Stimulated activated CD8-positive, alpha-beta memory T cell treated with anti-CD3 and anti-CD28 coated beads, Interleukin-15, amount 100 ng/mL, for 48 hours (primary cell): ENCODE measurements around the gene PRELID1.
"Not testable (repeated sequence)": the region's sequence is repeated elsewhere in the genome, so short reads cannot be mapped to it uniquely, and the experiment has no call there.

Experiments
- DNase-seq, 2 donors: peaks; one replicate each; pipeline ENCODE4 v3.0.0-alpha.2; 2020; ENCODE audit warnings: low read depth in 2 of 2

The PRELID1 gene

GRCh38 chr5:177335701-177336065 is 32.1 kb downstream of the PRELID1 start:
- no peak for DNase-seq

- no peak for DNase-seq
These were observed 32.5 kb downstream of the PRELID1 start for GRCh38 chr5:177336112-177336511.

- DNase-seq = no peak
These were observed 33.2 kb downstream of the PRELID1 start for GRCh38 chr5:177336603-177337494.

GRCh38 chr5:177338251-177339106 is 34.9 kb downstream of the PRELID1 start:
- DNase-seq = no peak

GRCh38 chr5:177339107-177339638 is 35.6 kb downstream of the PRELID1 start:
- no peak for DNase-seq

GRCh38 chr5:177343000-177343399 is 39.4 kb downstream of the PRELID1 start:
- DNase-seq = not testable (repeated sequence)

- DNase-seq = no peak
These were observed 40.2 kb downstream of the PRELID1 start for GRCh38 chr5:177343777-177344176.

- no peak for DNase-seq
These were observed 41.3 kb downstream of the PRELID1 start for GRCh38 chr5:177344891-177345290.

GRCh38 chr5:177346820-177347219 is 43.2 kb downstream of the PRELID1 start:
- no peak for DNase-seq

GRCh38 chr5:177347699-177348098 is 44.1 kb downstream of the PRELID1 start:
- no peak for DNase-seq

GRCh38 chr5:177349362-177349647 is 45.7 kb downstream of the PRELID1 start:
- no peak for DNase-seq

- no peak for DNase-seq
These were observed 46.2 kb downstream of the PRELID1 start for GRCh38 chr5:177349762-177350161.

GRCh38 chr5:177350776-177351391 is 47.3 kb downstream of the PRELID1 start:
- no peak for DNase-seq

- DNase-seq = peak; percentile 84 to 87
These were observed 48.1 kb downstream of the PRELID1 start, which contains the start of gene LMAN2 for GRCh38 chr5:177351392-177352329. Gene LMAN2, minus strand, starts transcription at chr5:177351668. Its CDS starts 21 bp downstream, at chr5:177351647.

- no peak for DNase-seq
These were observed 49.5 kb downstream of the PRELID1 start for GRCh38 chr5:177353093-177353492.

- DNase-seq = no peak
These were observed 50.7 kb downstream of the PRELID1 start for GRCh38 chr5:177354256-177354655.

- no peak for DNase-seq
These were observed 51.1 kb downstream of the PRELID1 start for GRCh38 chr5:177354711-177355110.

GRCh38 chr5:177355162-177355867 is 51.7 kb downstream of the PRELID1 start:
- DNase-seq = no peak

- no peak for DNase-seq
These were observed 52.2 kb downstream of the PRELID1 start for GRCh38 chr5:177355868-177356168.
